Right kidney (tissue), 1 donor: ENCODE results near the gene CALML5.
A peak's percentile ranks its signal among the peaks of the same experiment; 100 is the strongest.

Experiments
- DNase-seq: peaks from one replicate; pipeline ENCODE4 v3.0.0-alpha.2; 2016

CALML5 gene

GRCh38 chr10:5461914-5462840 lies 37.2 kb downstream of the CALML5 start:
- DNase-seq = no peak

- no peak for DNase-seq
Observed at GRCh38 chr10:5461203-5461588, 38.2 kb downstream of the CALML5 start.

- DNase-seq = no peak
Observed at GRCh38 chr10:5460468-5461202, 38.7 kb downstream of the CALML5 start.

- DNase-seq = no peak
Observed at GRCh38 chr10:5458949-5459747, 40.2 kb downstream of the CALML5 start.

- DNase-seq = no peak
Observed at GRCh38 chr10:5458425-5458824, 40.9 kb downstream of the CALML5 start.

GRCh38 chr10:5457741-5458140 lies 41.6 kb downstream of the CALML5 start:
- DNase-seq = no peak

- no peak for DNase-seq
Observed at GRCh38 chr10:5456563-5456962, 42.8 kb downstream of the CALML5 start.

GRCh38 chr10:5453749-5454489 lies 45.5 kb downstream of the CALML5 start:
- no peak for DNase-seq

- no peak for DNase-seq
Observed at GRCh38 chr10:5450605-5451384, 48.6 kb downstream of the CALML5 start.

- peak; percentile 44 for DNase-seq
Observed at GRCh38 chr10:5449823-5450222, 49.5 kb downstream of the CALML5 start.

- DNase-seq = peak; percentile 18
Observed at GRCh38 chr10:5449227-5449626, 50.1 kb downstream of the CALML5 start.
